Stimulated activated CD8-positive, alpha-beta memory T cell treated with anti-CD3 and anti-CD28 coated beads, Interleukin-15, amount 100 ng/mL, for 24 hours (primary cell): ENCODE measurements around the gene MPND.

Source experiments
- DNase-seq: peaks from one replicate; pipeline ENCODE4 v3.0.0-alpha.2; 2020; ENCODE audit warnings: low read depth

The MPND gene

DNA sequence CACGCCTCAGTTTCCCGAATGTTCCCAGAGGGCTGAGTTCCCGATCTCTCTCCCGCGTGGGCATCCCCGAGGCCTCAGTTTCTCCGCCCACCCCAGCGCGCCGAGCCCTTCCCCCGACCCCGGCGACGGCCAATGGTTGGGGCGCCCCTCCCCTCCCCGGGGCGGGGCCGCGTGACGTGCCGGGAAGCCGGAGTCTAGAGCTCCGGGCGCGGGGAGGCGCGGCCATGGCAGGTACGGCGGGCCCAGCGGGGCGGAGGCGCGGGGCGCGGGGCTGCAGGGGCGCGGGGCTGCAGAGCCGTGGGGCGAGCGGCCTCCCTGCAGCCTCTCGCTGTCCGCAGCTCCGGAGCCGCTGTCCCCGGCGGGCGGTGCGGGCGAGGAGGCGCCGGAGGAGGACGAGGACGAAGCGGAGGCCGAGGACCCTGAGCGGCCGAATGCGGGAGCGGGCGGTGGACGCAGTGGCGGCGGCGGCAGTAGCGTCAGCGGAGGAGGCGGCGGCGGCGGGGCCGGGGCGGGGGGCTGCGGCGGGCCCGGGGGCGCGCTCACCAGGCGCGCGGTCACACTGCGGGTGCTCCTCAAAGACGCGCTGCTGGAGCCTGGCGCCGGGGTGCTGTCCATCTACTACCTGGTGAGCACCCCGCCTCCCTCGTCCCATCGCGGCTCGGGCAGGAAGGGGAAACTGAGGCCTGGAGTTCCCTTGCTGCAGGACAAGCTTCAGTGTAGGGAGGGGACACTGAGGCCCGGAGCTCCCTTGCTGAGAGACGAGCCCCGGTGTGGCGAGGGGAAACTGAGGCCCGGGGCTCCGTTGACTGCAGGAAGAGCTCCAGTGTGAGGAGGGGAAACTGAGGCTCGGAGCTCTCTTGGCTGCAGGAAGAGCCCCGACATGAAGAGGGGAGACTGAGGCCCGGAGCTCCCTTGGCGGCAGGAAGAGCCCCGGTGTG, at the start of gene MPND:
MPND (plus strand) TSS at position 193 of the 938 bp plus-strand sequence; CDS start at position 225, 32 bp downstream.
- peak; percentile 86 for DNase-seq

DNA sequence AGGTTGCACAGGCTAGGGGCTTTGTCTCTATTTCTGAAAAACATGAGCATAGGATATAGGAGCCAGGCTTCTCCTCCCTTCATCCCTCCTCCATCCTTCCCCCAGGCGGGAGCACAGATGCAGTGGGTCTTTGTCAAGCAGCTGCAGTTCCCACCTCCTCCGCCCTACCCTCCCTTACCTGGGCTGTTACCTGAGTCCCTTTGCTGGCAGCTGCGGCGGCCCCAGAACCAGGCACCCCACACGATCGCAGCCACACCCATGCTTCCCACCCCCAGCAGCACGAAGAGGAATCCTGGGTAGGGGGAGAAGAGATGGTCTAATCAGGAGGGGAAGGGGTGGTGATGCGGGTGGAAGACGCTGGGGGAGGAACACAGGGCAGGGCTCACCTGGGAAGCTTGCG, 49.0 kb upstream of the MPND start:
- no peak for DNase-seq

DNA sequence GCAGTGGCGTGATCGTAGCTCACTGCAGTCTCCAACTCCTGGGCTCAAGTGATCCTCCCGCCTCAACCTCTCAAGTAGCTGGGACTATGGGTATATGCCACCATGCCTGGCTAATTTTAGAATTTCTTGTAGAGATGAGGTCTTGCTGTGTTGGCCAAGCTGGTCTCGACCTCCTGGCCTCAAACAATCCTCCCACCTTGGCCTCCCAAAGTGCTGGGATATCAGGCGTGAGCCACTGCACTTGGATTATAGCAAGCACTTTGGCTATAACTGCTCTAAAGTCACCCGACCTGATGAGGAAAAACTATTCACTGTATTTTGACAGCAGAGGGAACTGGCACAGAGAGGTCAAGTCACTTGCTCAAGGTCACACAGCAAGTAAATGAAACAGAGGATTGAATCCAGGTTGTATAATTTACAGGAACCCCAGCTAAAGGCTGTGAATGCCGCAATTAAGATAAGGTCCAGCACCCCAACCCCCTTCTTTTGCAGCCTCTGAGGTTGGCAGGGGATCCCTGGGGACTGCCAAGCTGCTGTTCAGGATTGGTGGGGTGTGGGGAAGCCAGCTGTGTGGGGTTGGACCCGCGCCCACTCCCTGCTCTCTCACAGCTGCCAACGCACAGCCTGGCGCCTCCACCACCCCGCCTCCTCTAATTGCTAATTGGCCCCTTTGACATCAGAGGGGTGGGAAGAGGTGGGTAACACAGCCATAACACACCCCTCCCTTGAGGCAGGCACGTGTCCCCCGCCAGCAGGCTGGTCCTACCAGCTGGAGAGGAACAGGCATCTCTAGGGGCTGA, 47.2 kb upstream of the MPND start:
- DNase-seq: no peak

- no peak for DNase-seq
Measured at GRCh38 chr19:4297901-4298809, 45.2 kb upstream of the MPND start.

DNA sequence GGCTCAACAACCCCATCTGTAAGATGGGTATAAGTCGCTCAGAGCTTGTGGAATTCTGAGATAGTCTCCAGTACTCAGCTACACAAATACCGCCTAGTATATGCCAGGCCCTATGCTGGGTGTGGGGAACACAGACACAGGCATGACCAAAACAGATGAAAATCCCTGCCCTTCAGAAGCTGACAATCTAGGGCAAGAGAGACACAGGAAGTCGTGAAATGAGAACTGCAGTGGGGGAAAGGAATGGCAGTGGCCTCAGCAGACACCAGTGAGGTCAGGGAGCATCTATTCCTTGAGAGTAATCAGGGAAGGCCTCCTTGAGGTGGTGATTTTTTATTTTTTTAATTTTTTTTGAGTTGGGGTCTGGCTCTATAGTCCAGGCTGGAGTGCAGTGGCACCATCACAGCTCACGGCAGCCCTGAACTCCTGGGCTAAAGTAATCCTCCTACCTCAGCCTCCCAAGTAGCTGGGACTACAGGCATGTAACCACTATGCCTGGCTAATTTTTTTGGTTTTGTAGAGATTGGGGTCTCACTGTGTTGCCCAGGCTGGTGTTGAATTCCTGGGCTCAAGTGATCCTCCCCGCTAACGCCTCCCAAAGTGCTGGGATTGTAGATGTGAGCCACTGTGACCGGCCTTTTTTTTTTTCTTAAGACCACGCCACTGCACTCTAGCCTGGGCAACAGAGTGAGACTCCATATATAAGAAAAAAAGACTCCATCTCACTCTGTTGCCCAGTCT, 44.4 kb upstream of the MPND start:
- DNase-seq: no peak

GRCh38 chr19:4300589-4300988, 42.8 kb upstream of the MPND start:
- no peak for DNase-seq

DNA sequence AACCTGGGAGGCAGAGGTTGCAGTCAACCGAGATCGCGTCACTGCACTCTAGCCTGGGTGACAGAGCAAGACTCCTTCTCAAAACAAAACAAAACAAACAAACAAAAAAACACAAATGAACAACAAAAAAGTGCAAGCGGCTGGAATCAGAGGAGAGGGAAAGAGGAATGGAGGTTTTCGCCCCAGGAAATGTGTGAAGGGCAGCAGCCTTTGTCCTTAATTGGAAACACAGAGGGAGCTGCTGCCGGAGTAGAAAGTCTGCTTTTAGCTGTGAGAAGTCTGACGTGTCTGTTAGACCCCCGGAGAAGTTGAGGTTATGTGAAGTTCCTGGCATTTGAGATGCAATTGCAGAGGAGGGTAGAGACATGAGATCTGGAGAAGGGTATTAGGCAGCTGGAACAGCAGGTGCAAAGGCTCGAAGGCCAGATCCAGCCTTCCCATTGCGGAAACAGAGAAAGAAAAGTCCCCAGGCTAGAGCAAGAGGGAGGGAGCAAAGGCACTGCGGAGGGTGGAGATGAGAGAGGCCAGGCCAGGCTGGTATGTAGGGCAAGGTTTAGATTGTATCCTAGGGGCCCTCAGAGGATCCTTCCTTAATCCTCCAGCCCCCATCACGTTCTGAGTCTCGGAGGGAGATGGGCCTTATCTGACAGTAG, 41.6 kb upstream of the MPND start:
- no peak for DNase-seq

- no peak for DNase-seq
Measured at GRCh38 chr19:4302243-4302640, 41.1 kb upstream of the MPND start, which contains the start of gene TMIGD2. Gene TMIGD2 (minus strand): TSS chr19:4302389. CDS start chr19:4302385, 4 bp downstream.

GRCh38 chr19:4303819-4304537, 39.4 kb upstream of the MPND start:
- no peak for DNase-seq

- peak; percentile 56 for DNase-seq
Measured at GRCh38 chr19:4304538-4305256, 38.7 kb upstream of the MPND start, which contains the start of gene FSD1. Gene FSD1 (plus strand): TSS chr19:4304598. CDS start chr19:4304747, 149 bp downstream.

GRCh38 chr19:4305257-4305612, 38.1 kb upstream of the MPND start:
- DNase-seq: no peak

- DNase-seq: no peak
Measured at GRCh38 chr19:4305659-4306058, 37.7 kb upstream of the MPND start.

DNA sequence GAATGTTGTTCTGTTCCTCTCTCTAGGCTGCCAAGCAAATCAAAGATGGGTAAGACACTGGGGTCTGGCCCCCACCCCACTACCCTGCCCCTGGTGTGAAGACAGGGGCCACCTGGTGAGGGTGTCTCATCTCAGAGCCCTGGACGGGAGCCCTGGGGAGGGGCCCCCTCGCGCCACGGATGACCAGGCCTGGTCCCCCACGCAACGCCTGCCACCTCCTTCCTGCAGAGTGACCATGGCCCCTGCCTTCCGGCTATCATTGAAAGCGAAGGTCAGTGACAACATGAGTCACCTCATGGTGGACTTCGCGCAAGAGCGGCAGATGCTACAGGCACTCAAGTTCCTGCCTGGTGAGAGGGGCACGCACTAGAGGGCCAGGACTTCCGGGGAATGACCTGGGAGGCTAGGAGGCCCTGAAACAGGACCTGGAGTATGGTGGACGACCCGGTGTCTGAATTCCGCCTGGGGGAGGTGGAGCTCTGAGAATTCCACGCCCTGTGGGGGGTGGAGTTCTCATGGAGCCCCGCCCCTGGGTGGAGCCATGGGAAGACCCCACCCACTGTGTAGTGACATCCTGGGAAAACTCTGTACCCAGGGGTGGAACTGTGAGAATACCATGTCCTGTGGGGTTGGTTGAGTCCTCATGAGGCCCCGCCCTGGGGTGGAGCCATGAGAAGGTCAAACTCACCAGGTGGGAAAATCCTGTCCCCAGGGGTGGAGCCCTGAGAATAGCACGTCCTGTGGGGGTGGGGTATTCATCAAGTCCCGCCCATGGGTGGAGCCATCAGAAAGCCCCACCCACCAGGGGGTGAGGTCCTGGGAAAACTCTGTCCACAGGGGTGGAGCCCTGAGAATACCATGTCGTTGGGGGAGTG, 32.9 kb upstream of the MPND start:
- DNase-seq: no peak

DNA sequence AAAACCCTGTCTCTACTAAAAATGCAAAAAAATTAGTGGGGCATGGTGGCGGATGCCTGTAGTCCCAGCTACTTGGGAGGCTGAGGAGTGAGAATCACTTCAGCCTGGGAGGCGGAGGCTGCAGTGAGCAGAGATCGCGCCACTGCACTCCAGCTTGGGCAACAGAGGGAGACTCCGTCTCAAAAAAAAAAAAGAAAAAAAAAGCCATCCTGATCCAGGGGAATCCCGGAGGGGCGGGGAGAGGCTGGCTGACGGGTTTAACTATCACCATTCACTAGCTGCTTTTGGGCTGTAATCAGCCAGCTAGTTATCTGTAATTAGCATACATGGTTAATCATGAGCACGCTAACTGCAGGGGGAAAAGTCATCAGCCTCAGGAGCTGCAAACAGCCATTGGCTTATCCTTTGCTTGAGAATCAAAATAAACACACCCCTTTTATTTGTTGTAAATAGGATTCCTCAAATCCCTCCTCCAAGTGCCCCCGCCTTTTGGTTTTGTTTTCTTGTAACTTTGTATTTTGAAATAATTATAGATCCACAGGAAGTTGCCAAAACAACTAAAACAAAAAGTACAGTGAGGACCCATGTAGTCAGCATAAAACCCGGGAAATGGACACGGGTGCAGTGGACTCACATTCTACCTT, 29.4 kb upstream of the MPND start:
- DNase-seq: no peak

DNA sequence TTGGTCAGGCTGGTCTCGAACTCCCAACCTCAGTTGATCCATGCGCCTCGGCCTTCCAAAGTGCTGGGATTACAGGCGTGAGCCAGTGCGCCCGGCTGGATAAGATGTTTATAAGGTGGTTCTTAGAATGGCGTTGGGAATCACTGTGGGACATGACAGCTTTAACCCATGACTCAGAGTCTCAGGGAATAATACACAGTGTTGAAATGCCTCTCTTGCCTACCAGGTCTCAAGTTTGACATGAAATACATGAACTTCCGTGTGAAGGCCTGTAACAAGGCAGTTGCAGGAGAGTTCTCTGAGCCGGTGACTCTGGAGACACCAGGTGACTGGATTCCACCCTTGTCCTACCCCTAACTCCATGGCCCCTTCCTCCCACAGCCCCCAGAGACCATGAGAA, 26.4 kb upstream of the MPND start:
- DNase-seq: no peak

GRCh38 chr19:4318460-4318859, 24.9 kb upstream of the MPND start:
- no peak for DNase-seq

DNA sequence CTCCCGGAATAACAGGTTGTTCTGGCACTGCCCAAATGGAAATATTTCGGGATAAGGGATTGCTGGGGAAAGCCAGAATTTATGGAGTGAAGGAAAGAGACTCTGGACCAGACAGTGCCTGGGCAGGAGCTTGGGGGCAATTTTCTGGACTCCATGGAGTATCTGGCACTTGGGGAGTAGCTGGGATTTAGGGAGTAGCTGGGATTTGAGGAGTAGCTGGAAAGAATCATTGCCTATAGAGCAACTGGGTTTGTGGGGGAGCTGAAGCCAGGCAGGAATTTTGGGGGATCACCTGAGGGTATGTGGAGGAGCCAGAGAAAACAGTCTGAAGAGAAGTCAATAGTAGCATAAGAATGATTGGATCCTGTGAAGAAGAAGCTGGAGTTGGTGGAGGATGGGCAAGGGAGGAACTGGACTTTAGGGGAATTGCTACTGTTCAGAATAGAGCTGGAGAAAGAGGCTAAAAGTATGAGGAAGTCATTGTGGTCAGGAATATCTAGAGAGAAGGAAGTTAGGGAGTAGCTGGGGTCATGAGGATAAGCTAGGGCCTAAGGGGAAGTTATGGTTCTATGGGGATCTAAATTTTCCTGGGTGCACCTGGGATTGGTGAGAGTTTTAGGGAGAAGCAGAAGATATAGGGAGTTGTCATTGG, 24.2 kb upstream of the MPND start:
- no peak for DNase-seq
